ENCODE measurements around the gene COL20A1.

DNA sequence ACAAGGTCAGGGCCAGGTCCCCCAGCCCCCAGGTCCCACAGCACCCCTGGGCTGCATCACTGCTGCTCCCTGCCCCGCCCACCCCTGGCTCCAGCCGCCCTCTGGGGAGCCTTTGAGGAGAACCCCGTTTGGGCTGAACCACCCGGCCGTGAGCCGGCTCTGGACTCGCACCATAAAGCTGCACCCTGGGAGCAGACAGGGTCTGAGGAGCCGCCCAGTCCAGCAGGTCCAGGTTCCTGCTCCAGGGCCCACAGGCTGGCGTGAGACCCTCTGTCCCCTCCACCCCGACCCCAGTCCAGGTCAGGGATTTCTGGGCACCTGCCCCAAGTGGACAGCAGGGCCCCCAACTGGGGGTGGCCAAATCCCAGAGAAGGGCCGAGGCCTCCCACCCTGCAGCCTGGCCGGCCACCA is 59.8 kb downstream of the COL20A1 start:
- TF ChIP-seq, protein P1, sequence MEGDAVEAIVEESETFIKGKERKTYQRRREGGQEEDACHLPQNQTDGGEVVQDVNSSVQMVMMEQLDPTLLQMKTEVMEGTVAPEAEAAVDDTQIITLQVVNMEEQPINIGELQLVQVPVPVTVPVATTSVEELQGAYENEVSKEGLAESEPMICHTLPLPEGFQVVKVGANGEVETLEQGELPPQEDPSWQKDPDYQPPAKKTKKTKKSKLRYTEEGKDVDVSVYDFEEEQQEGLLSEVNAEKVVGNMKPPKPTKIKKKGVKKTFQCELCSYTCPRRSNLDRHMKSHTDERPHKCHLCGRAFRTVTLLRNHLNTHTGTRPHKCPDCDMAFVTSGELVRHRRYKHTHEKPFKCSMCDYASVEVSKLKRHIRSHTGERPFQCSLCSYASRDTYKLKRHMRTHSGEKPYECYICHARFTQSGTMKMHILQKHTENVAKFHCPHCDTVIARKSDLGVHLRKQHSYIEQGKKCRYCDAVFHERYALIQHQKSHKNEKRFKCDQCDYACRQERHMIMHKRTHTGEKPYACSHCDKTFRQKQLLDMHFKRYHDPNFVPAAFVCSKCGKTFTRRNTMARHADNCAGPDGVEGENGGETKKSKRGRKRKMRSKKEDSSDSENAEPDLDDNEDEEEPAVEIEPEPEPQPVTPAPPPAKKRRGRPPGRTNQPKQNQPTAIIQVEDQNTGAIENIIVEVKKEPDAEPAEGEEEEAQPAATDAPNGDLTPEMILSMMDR (conservative IDR thresholded peaks at IDR 0.05 in 1 of 2, IDR thresholded peaks at IDR 0.05 in 1 of 2; ENCODE audit: low read depth in 1 of 2, low read length in 2 of 2), result no peak
- TF ChIP-seq EZH2 (IDR thresholded peaks at IDR 0.05; ENCODE audit: low read length, missing control alignments), result no peak

Measured in fibroblast of lung (primary cell).